ENCODE measurements around the gene CYLD.

The CYLD gene

GRCh38 chr16:50718761-50719400 lies 23.0 kb upstream of the CYLD start:
- TF ChIP-seq CTCF (IDR thresholded peaks at IDR 0.05; ENCODE audit: low read depth, low read length): no peak
- no peak for DNase-seq (ENCODE audit: low read depth in 2 of 2)
- H3K4me3 ChIP-seq (replicated peaks in 1 of 2; ENCODE audit: low read depth in 2 of 2, low read length in 2 of 2): no peak overlapping the region

GRCh38 chr16:50719401-50720337 lies 22.2 kb upstream of the CYLD start:
- no peak for TF ChIP-seq CTCF (IDR thresholded peaks at IDR 0.05; ENCODE audit: low read depth, low read length)
- H3K4me3 ChIP-seq (replicated peaks in 1 of 2; ENCODE audit: low read depth in 2 of 2, low read length in 2 of 2): no peak overlapping the region
- no peak for DNase-seq (ENCODE audit: low read depth in 2 of 2)

- no peak for DNase-seq (ENCODE audit: low read depth in 2 of 2)
- TF ChIP-seq CTCF (IDR thresholded peaks at IDR 0.05; ENCODE audit: low read depth, low read length): no peak
- H3K4me3 ChIP-seq (replicated peaks in 1 of 2; ENCODE audit: low read depth in 2 of 2, low read length in 2 of 2): no peak overlapping the region
These were observed 20.1 kb upstream of the CYLD start for GRCh38 chr16:50721549-50722404.

GRCh38 chr16:50722405-50722737 lies 19.5 kb upstream of the CYLD start:
- H3K4me3 ChIP-seq (replicated peaks in 1 of 2; ENCODE audit: low read depth in 2 of 2, low read length in 2 of 2): no peak overlapping the region
- TF ChIP-seq CTCF (IDR thresholded peaks at IDR 0.05; ENCODE audit: low read depth, low read length): no peak
- DNase-seq (ENCODE audit: low read depth in 2 of 2): no peak

- no peak for TF ChIP-seq CTCF (IDR thresholded peaks at IDR 0.05; ENCODE audit: low read depth, low read length)
These were observed 18.9 kb upstream of the CYLD start for GRCh38 chr16:50722960-50723359.

GRCh38 chr16:50724306-50724705 lies 17.6 kb upstream of the CYLD start:
- no peak overlapping the region for H3K4me3 ChIP-seq (replicated peaks in 1 of 2; ENCODE audit: low read depth in 2 of 2, low read length in 2 of 2)
- TF ChIP-seq CTCF (IDR thresholded peaks at IDR 0.05; ENCODE audit: low read depth, low read length): no peak
- DNase-seq (ENCODE audit: low read depth in 2 of 2): peak in 1 of 2 donors; percentile 24

More at GRCh38 chr16:50722960-50723359, 18.9 kb upstream of the CYLD start:
- DNase-seq (ENCODE audit: low read depth in 2 of 2): no peak
- no peak overlapping the region for H3K4me3 ChIP-seq (replicated peaks in 1 of 2; ENCODE audit: low read depth in 2 of 2, low read length in 2 of 2)

Data from cardiac fibroblast (primary cell).